Head of caudate nucleus (tissue), 42 donors: ENCODE data around the gene FAM217B.
"Not testable (repeated sequence)": the region's sequence is repeated elsewhere in the genome, so short reads cannot be mapped to it uniquely, and the experiment has no call there.

Experiments used
- DNase-seq, 42 donors: peaks; one replicate each; pipeline versions ENCODE4 v3.0.0 to v3.0.0-alpha.2; 2020 to 2021; ENCODE audit warnings: mixed read lengths in 7 of 42
- intact Hi-C: fragments of 100-400 bp; cut with DNase I; formaldehyde crosslinking; loops from one replicate; pipeline ENCODE4 v1.15.0; 2022

FAM217B gene

GRCh38 chr20:59936409-59936808 lies 3.8 kb upstream of the FAM217B start:
- intact Hi-C loops = loop anchor here (10.0 kb wide), 1 partner anchor 152 kb away; no protein-coding TSS in a partner anchor
- no peak for DNase-seq

- intact Hi-C loops = loop anchor here (10.0 kb wide), 1 partner anchor 152 kb away; no protein-coding TSS in a partner anchor
- no peak for DNase-seq
These were observed 3.0 kb upstream of the FAM217B start for GRCh38 chr20:59937150-59937549.

- no peak for DNase-seq
- intact Hi-C loops = loop anchor here (10.0 kb wide), 1 partner anchor 153 kb away; no protein-coding TSS in a partner anchor
These were observed 2.0 kb upstream of the FAM217B start for GRCh38 chr20:59938221-59938620.

GRCh38 chr20:59938696-59939051 lies 1.5 kb upstream of the FAM217B start:
- peak in 8 of 42 donors; percentile 26 to 77 (median 42) for DNase-seq
- intact Hi-C loops = loop anchor here (10.0 kb wide), 1 partner anchor 154 kb away; no protein-coding TSS in a partner anchor

GRCh38 chr20:59939052-59939878 lies 924 bp upstream of the FAM217B start:
- DNase-seq = peak in 1 of 42 donors; percentile 22
- intact Hi-C loops = loop anchor here (10.0 kb wide), 1 partner anchor 154 kb away; no protein-coding TSS in a partner anchor

GRCh38 chr20:59939879-59940128 lies 385 bp upstream of the FAM217B start:
- intact Hi-C loops = loop anchor here (5.0 to 10.0 kb wide), 2 partner anchors 117 to 155 kb away; no protein-coding TSS in a partner anchor
- DNase-seq = peak in 9 of 42 donors; percentile 12 to 62 (median 30)

- intact Hi-C loops = loop anchor here (5.0 kb wide), 1 partner anchor 116 kb away; no protein-coding TSS in a partner anchor
- no peak for DNase-seq
These were observed 736 bp downstream of the FAM217B start for GRCh38 chr20:59940956-59941294.

GRCh38 chr20:59942245-59942644 lies 2.1 kb downstream of the FAM217B start:
- intact Hi-C loops = loop anchor here (5.0 kb wide), 1 partner anchor 115 kb away; no protein-coding TSS in a partner anchor
- DNase-seq = no peak

- intact Hi-C loops = loop anchor here (5.0 kb wide), 1 partner anchor 113 kb away; no protein-coding TSS in a partner anchor
These were observed 4.5 kb downstream of the FAM217B start for GRCh38 chr20:59944726-59945125.

GRCh38 chr20:59945175-59945574 lies 5.0 kb downstream of the FAM217B start:
- DNase-seq = no peak
- intact Hi-C loops = no loop called here

More at GRCh38 chr20:59944726-59945125, 4.5 kb downstream of the FAM217B start:
- DNase-seq = no peak

GRCh38 chr20:59945731-59946130 lies 5.5 kb downstream of the FAM217B start:
- DNase-seq = no peak
- intact Hi-C loops = no loop called here

GRCh38 chr20:59947376-59947775 lies 7.2 kb downstream of the FAM217B start:
- DNase-seq = no peak
- intact Hi-C loops = no loop called here

- DNase-seq = no peak
- intact Hi-C loops = no loop called here
These were observed 8.0 kb downstream of the FAM217B start for GRCh38 chr20:59948212-59948611.

GRCh38 chr20:59948828-59949720 lies 8.9 kb downstream of the FAM217B start:
- DNase-seq = peak in 18 of 42 donors; percentile 41 to 78 (median 53)
- intact Hi-C loops = no loop called here

GRCh38 chr20:59949911-59950310 lies 9.7 kb downstream of the FAM217B start:
- intact Hi-C loops = no loop called here
- no peak for DNase-seq

- intact Hi-C loops = no loop called here
- DNase-seq = no peak
These were observed 14.5 kb downstream of the FAM217B start for GRCh38 chr20:59954718-59955117.

GRCh38 chr20:59955131-59955796 lies 15.1 kb downstream of the FAM217B start:
- intact Hi-C loops = no loop called here
- DNase-seq = peak in 18 of 42 donors; percentile 14 to 75 (median 49)

- DNase-seq, intact Hi-C loops: not testable (repeated sequence)
These were observed 17.4 kb downstream of the FAM217B start for GRCh38 chr20:59957568-59957967.

GRCh38 chr20:59958123-59958522 lies 17.9 kb downstream of the FAM217B start, which contains the start of gene CDH26:
TSS of gene CDH26 (plus strand) at chr20:59958423. CDS start at chr20:59958727, 304 bp downstream.
- DNase-seq = no peak
- intact Hi-C loops = no loop called here
